Heart left ventricle (tissue), 16 donors: ENCODE data around the gene ABTB1. TPM values are rescaled to one million over a fixed set of nuclear protein-coding genes. Genes with fewer than 3 reads are reported as not detected.
A peak's percentile ranks its signal among the peaks of the same experiment; 100 is the strongest.

ENCODE experiments used
- ATAC-seq, 4 donors: fragments of 200-7000 bp; cut with Tn5 transposase; one replicate each; pipeline ENCODE4 v1.9.1; 2020 to 2022; ENCODE audit warnings: moderate library complexity in 4 of 4, mild to moderate bottlenecking in 3 of 4, moderate number of reproducible peaks in 1 of 4
- DNase-seq, 5 donors: peaks; one replicate each; pipeline ENCODE4 v3.0.0-alpha.2; 2020
- H3K27ac ChIP-seq, 12 donors: fragments of 200-600 bp; sonication (generic) in 4 of 12; one replicate each; pipeline versions ENCODE4 v1.5.0 to v1.8.0; 2016 to 2022; ENCODE audit warnings: mild to moderate bottlenecking in 2 of 12
- H3K27me3 ChIP-seq, 9 donors: fragments of 200-600 bp; sonication (generic) in 2 of 9; one replicate each; pipeline versions ENCODE4 v1.5.1 to v1.8.0; 2016 to 2022; ENCODE audit warnings: mild to moderate bottlenecking in 3 of 9
- H3K36me3 ChIP-seq, 9 donors: fragments of 200-600 bp; sonication (generic) in 2 of 9; one replicate each; pipeline versions ENCODE4 v1.5.0 to v1.8.0; 2018 to 2022; ENCODE audit warnings: mild to moderate bottlenecking in 2 of 9
- H3K4me1 ChIP-seq, 12 donors: fragments of 200-600 bp; sonication (generic) in 4 of 12; one replicate each; pipeline versions ENCODE4 v1.5.0 to v1.8.0; 2016 to 2022; ENCODE audit warnings: mild to moderate bottlenecking in 3 of 12
- H3K4me3 ChIP-seq, 12 donors: fragments of 200-600 bp; sonication (generic) in 4 of 12; one replicate each; pipeline versions ENCODE4 v1.5.0 to v1.8.0; 2017 to 2022; ENCODE audit warnings: mild to moderate bottlenecking in 9 of 12, moderate library complexity in 4 of 12
- H3K9me3 ChIP-seq, 12 donors: fragments of 200-600 bp; sonication (generic) in 4 of 12; one replicate each; pipeline versions ENCODE4 v1.5.0 to v1.8.0; 2016 to 2022; ENCODE audit warnings: mild to moderate bottlenecking in 1 of 12
- CTCF ChIP-seq, 12 donors: fragments of 200-600 bp; sonication (generic) in 4 of 12; IDR thresholded peaks; one replicate each; pipeline versions ENCODE4 v1.5.0 to v1.8.0; 2018 to 2022; ENCODE audit warnings: antibody characterized with exemption in 12 of 12, mild to moderate bottlenecking in 5 of 12
- POLR2A ChIP-seq, 2 donors: fragments of 450-650 bp; IDR thresholded peaks; one replicate each; pipeline ENCODE4 v1.6.1; 2017; ENCODE audit warnings: antibody characterized with exemption in 2 of 2, mild to moderate bottlenecking in 2 of 2, moderate library complexity in 2 of 2
- WGBS, 4 donors: extraction: QIAGEN DNeasy Blood & Tissue Kit in 2 of 4; methylation state at CpG; one replicate each; pipeline versions ENCODE4 v1.1.5 to v1.1.7; 2013 to 2018; 5-methylcytosine and 5-hydroxymethylcytosine counted together
- intact Hi-C, 10 donors: fragments of 100-400 bp; cut with DNase I; formaldehyde crosslinking; loops; one replicate each; pipeline versions ENCODE4 v1.11.1 to v1.14.2; 2022
- polyA plus RNA-seq, 2 donors: library from polyadenylated mRNA; stranded (reverse); fragments of 200-250 nt; gene quantifications; one replicate each; pipeline ENCODE4 v1.2.3, GENCODE V29; 2013
- total RNA-seq, 9 donors: library from RNA; depleted of rRNA in 2 of 9; stranded (reverse); fragments of >200 nt in 2 of 9; fragmentation: NEBNext Ultra II Directional in 3 of 9; extraction: Animal tissue kit (Norgen Biotek cat#: 25700) in 3 of 9; gene quantifications; one replicate each; pipeline versions ENCODE4 v1.1.0 to v1.2.4, GENCODE V29; 2016 to 2023
- donor health status: ischemic (EF 13 %, LVEDD 7.1; RV severe dilation, severe dysfunction).
- donor health status: healthy with polysubstance abuse.
- donor health status: DM: no; HTN: yes; CAD: no.
- donor health status: DM: no; HTN: no; CAD: no.
- donor health status: ischemic (EF 25% LVEDD 6.9; RV normal size, moderate dysfunction).
- donor health status: ischemic (EF 25% LVEDD 5.7; RV mildly dilated, moderate dysfunction).
- donor health status: healthy.
- donor health status: DM: yes; HTN: yes; CAD: no.
- donor health status: ischemic (EF 35%, LVEDD 5.7; RV mildly dilated, moderate dysfunction).
- donor health status: nonischemic (EF 11% LVEDD 7.7; RV severe dilation, severe dysfunction).
- donor health status: DM: yes; HTN: yes; CAD: no.
- donor health status: PGD.
- donor health status: ischemic (EF 29% LVEDD 5.4; RV normal size, mild dysfunction).
- donor health status: nonischemic (EF 23%, LVEDD 6.1; RV moderate dilation, normal function).

The ABTB1 gene
- total and polyA plus RNA-seq, 11 donors = 15.4 to 39.3 (median 30.9) TPM

- TF ChIP-seq CTCF (IDR thresholded peaks at IDR 0.05) = no peak
- TF ChIP-seq POLR2A (IDR thresholded peaks at IDR 0.05) = no peak
- 83 to 88% (median 85%) methylated on average over 14 of the region's 14 CpGs for WGBS, 4 donors
- Histone ChIP-seq H3K27ac (no peak overlapping the region), H3K4me1 (peaks cover 2 to 28% (median 21%) of the 10 kb centered on the region in 12 donors), H3K9me3 (no peaks in the 10 kb centered on the region), H3K36me3 (peaks cover 0 to under 1% (median 0%) of the 10 kb centered on the region in 9 donors), H3K27me3 (no peaks in the 10 kb centered on the region), H3K4me3 (no peak overlapping the region)
- ATAC-seq = no peak
- peak in 3 of 5 donors; percentile 3 to 58 (median 14) for DNase-seq
- intact Hi-C loops = loop anchor here in 4 of 10 donors (5.0 to 10.0 kb wide), 4 partner anchors 75 to 385 kb away; partner anchors contain the start of genes MGLL (in 2 of the 4), MCM2 (in 1 of the 4), SEC61A1 (in 1 of the 4) and TPRA1 (in 1 of the 4)
Measured at GRCh38 chr3:127669541-127670228, 3.1 kb upstream of the ABTB1 start.

- Histone ChIP-seq H3K27me3 (no peaks in the 10 kb centered on the region), H3K4me3 (no peak overlapping the region), H3K27ac (no peak overlapping the region), H3K9me3 (no peaks in the 10 kb centered on the region), H3K4me1 (peaks cover 2 to 33% (median 21%) of the 10 kb centered on the region in 12 donors), H3K36me3 (peaks cover 0 to 4% (median 0%) of the 10 kb centered on the region in 9 donors)
- TF ChIP-seq POLR2A (IDR thresholded peaks at IDR 0.05) (no peak), CTCF (IDR thresholded peaks at IDR 0.05) (no peak)
- intact Hi-C loops = loop anchor here in 4 of 10 donors (5.0 to 10.0 kb wide), 4 partner anchors 75 to 385 kb away; partner anchors contain the start of genes MGLL (in 2 of the 4), MCM2 (in 1 of the 4), SEC61A1 (in 1 of the 4) and TPRA1 (in 1 of the 4)
- peak in 1 of 5 donors; percentile 44 for DNase-seq
- no peak for ATAC-seq
- 93 to 98% (median 96%) methylated on average over 7 of the region's 7 CpGs for WGBS, 4 donors
Measured at GRCh38 chr3:127670229-127670559, 2.6 kb upstream of the ABTB1 start.

GRCh38 chr3:127670761-127671522 lies 1.8 kb upstream of the ABTB1 start:
- no peak for ATAC-seq
- H3K9me3 ChIP-seq = no peaks in the 10 kb centered on the region
- intact Hi-C loops = loop anchor here in 4 of 10 donors (5.0 to 10.0 kb wide), 4 partner anchors 76 to 384 kb away; partner anchors contain the start of genes MGLL (in 2 of the 4), MCM2 (in 1 of the 4), SEC61A1 (in 1 of the 4) and TPRA1 (in 1 of the 4)
- DNase-seq = peak in 2 of 5 donors; percentile 11 to 33
- no peaks in the 10 kb centered on the region for H3K27me3 ChIP-seq
- WGBS, 4 donors = 95 to 97% (median 96%) methylated on average over 13 to 20 of the region's 20 CpGs
- peaks cover 2 to 33% (median 22%) of the 10 kb centered on the region in 12 donors for H3K4me1 ChIP-seq
- peaks cover 0 to 10% (median 1%) of the 10 kb centered on the region in 9 donors for H3K36me3 ChIP-seq
- H3K4me3 ChIP-seq = no peak overlapping the region
- H3K27ac ChIP-seq = no peak overlapping the region
- TF ChIP-seq CTCF (IDR thresholded peaks at IDR 0.05) (no peak), POLR2A (IDR thresholded peaks at IDR 0.05) (no peak)
